Cardiac fibroblast (primary cell): ENCODE measurements around the gene GGTLC1.
A peak's percentile ranks its signal among the peaks of the same experiment; 100 is the strongest.

Source experiments
- DNase-seq, 2 donors: peaks; one replicate each; pipeline versions ENCODE4 v3.0.0 to v3.0.0-alpha.2; 2010; ENCODE audit warnings: low read depth in 2 of 2
- H3K4me3 ChIP-seq, 2 donors: replicated peaks in 1 of 2; 1 replicate in 1 of 2; 2 replicates in 1 of 2; pipeline ENCODE4 v1.5.1; 2011; ENCODE audit warnings: low read depth in 2 of 2, low read length in 2 of 2, mild to moderate bottlenecking in 2 of 2, moderate library complexity in 1 of 2
- TF ChIP-seq, protein P1 (sequence below): IDR thresholded peaks from one replicate; pipeline ENCODE4 v1.5.1; 2011; ENCODE audit warnings: low read depth, mild to moderate bottlenecking, low read length, inconsistent platforms

The GGTLC1 gene

DNA sequence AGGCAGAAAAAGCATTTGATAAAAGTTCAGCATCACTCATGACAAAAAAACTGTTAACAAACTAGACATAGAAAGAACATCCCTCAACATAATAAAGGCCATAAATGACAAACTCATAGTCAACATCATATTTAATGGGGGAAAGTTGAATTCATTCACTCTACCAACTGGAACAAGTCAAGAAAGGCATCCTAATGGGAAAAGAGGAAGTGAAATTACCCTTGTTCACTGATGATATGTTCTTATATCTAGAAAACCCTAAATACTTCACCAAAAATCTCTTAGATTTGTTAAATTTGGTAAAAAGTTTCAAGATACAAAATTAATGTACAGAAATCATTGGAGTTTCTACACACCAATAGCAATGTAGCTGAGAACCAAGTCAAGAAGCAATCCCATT, 48.9 kb downstream of the GGTLC1 start:
- no peak for DNase-seq
- no peak overlapping the region for H3K4me3 ChIP-seq
- TF ChIP-seq, protein P1, sequence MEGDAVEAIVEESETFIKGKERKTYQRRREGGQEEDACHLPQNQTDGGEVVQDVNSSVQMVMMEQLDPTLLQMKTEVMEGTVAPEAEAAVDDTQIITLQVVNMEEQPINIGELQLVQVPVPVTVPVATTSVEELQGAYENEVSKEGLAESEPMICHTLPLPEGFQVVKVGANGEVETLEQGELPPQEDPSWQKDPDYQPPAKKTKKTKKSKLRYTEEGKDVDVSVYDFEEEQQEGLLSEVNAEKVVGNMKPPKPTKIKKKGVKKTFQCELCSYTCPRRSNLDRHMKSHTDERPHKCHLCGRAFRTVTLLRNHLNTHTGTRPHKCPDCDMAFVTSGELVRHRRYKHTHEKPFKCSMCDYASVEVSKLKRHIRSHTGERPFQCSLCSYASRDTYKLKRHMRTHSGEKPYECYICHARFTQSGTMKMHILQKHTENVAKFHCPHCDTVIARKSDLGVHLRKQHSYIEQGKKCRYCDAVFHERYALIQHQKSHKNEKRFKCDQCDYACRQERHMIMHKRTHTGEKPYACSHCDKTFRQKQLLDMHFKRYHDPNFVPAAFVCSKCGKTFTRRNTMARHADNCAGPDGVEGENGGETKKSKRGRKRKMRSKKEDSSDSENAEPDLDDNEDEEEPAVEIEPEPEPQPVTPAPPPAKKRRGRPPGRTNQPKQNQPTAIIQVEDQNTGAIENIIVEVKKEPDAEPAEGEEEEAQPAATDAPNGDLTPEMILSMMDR, result no peak

DNA sequence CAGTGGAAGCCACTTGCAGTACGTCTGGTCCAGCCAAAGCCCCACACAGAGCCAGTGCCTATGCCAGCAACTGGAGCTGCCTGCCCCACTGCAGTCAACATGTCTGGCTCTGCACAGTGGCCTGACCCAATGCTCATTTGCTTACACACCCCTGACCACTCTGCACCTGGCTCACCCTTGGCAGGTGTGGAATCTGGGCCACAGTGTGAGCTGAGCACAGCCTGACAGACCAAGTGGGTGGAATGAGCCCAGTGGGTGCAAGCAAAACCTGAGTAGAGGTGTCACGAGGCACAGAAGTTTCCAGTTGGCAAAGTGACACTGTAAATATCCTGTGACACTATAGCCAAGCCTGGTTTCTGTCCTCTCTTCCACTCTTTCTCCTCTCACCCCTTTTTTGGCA, 49.5 kb downstream of the GGTLC1 start:
- TF ChIP-seq, protein P1, result no peak
- no peak overlapping the region for H3K4me3 ChIP-seq
- no peak for DNase-seq

DNA sequence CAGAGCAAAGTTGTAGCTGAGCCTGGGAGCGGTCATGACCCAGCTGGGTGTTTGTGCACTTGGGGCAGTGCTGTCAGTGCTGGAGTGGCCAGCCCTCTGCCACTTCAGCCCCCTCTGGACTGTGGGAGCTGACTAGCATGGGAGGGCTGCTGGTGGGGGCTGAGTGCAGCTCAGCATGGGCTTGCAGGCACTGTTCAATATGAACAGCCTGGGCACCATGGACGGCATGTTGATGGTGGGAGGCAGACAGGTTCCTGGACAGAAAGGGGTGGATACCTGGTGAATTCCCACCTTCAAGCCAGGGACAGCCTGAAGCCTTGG, 50.5 kb downstream of the GGTLC1 start:
- DNase-seq, result no peak
- no peak overlapping the region for H3K4me3 ChIP-seq
- TF ChIP-seq, protein P1, result no peak

DNA sequence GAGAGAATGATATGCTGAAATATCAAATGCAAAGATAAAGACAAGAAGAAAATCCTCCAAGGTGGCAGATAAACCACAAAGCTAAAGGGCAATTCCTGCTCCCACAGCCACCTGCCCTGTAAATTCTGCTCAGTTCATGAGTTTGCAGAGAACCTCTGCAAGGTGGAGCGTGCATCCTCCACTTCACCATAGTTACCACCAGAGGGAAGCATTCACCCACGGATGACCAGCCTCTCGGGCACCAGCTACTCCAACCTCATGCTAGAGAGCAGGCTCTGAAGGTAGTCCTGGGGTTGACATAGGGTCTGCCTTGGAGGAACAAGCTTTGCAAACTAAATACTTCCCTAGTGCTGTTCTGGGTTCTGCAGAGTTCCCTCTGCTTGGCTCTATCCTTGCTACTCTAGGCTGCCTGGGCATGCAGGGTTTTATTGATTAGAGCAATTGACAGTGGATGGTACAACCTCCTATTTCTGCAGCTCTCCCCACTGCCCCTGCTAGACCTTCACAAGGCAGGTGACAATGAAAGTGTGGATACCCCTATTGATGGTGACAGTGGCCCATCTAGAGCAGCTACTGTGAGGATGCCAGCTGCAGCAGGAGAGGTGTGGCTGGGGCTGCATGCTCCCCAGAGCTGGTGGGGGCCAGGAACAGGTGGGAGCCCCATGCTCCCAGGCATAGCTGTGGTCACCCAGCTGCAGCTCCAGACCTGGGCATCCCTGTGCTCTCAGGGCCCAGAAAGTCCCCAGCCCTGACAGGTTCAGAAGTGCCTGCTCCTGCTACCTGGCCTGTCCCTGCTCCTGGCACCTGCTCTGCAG, 51.1 kb downstream of the GGTLC1 start:
- TF ChIP-seq, protein P1, result peak; percentile 76
- peak; percentile 67 to 68 for DNase-seq

More for the DNA sequence above, 51.1 kb downstream of the GGTLC1 start:
- H3K4me3 ChIP-seq, result no peak overlapping the region
